ENCODE results near the gene TBC1D24.
"Not testable (repeated sequence)": the region's sequence is repeated elsewhere in the genome, so short reads cannot be mapped to it uniquely, and the experiment has no call there.

The TBC1D24 gene

DNA sequence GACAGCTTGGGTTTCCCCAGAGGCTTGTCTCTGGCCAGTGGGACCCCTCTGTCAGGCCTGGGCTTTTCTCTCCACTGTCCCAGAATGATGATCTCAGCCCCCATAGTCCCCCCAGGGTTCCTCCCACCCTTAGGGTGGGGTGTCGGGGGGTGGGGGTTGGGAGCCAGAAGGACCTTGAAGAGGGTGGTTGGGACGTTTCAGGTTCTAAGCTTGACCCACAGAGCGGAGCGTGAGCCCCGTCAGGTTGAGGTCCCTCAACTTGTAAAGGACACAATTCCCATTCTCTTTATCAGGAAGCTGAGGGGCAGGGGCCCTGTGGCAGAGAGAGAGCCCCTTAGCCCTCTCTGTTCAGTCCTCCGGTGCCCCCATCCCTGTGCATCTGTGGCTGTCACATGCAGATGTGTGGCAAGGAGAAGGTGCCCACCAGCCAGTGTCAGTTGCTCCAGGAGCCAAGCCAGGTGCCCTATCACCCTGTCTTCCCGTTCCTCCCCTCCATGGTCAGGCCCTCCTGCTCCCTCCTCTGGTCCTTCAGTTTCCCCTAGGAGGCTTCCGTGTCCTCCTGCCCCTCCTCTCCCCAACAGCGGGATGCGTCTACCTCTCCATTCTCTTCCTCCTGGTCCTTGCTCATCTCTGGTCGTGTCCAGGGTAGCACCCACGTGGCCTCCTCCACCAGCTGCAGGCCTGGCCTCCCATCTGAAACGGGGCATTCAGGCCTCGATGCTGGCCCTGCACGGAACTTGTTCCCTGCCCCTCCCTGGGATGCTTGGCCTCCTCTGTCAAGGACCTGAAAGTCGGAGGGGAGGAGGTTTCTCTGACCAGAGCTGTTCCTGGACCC, 5.3 kb upstream of the TBC1D24 start:
- DNase-seq: no peak

DNA sequence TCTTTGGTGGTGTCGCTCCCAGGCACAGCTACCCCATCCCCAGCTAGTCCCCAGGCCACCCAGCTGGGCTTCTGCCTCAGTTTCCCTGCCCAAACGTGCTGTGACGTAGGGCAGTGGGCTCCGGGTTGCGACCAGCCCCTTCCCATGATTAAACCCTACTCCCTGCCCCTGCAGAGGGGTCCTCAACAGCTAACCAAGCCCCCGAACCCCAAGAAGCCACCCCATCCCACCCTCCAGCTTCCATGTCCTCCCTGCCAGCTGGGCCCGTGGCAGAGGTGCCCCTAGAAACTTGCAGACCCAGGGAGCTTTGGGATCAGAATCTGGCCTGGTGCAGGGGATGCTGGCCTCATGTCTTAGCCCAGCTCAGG, 4.7 kb upstream of the TBC1D24 start:
- no peak for DNase-seq

DNA sequence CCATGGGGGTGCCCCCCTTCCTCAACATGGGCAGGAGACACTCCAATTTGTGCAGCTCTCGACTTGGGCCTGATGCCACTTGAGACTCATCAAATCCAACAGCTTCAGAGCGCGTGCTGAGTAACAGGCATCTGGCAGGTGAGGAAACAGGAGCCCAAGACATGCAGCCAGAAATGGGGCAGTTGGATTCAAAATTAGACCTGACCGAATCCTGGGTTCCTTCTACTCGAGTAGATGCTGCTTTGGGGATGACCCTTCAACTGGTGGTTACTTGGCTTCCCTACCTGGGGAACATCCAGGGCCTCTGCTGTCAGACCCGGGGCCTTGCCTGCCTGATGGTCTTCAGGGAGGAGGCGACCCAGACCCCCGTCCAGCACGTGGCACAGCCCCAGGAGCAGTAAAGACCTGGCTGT, 4.3 kb upstream of the TBC1D24 start:
- DNase-seq: no peak

DNA sequence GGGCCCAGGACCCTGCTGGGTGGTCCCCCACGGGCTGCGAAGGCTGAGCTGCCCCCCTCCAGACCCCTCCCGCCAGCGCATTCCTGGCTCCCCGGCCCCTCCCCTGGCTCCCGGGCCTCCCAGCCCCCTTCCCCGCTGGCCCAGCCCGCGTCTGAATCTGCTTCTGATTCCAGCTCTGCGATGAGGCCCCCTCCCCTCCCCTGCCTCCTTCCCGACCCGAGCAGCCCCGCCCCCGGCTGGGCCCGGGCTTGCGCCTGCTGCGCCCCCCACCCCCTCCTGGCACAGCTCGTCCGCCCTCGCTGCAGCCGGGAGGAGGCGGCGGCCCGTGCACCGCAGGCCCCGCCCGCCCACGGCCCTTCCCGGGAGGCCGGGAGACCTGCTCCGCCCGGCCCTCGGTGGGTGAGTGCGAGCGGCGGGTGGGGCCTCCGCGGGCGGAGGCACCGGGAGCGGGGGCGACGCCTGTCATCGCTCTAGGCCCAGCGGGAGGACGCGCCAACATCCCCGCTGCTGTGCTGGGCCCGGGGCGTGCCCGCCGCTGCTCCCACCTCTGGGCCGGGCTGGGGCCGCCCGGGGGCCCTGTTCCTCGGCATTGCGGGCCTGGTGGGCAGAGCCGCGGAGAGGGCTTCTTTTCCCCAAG, 3.8 kb upstream of the TBC1D24 start, which contains the start of gene NTN3:
TSS of gene NTN3 (plus strand) at position 282 of the 637 bp plus-strand sequence. CDS start 405 bp downstream, outside the sequence.
- DNase-seq: no peak

DNA sequence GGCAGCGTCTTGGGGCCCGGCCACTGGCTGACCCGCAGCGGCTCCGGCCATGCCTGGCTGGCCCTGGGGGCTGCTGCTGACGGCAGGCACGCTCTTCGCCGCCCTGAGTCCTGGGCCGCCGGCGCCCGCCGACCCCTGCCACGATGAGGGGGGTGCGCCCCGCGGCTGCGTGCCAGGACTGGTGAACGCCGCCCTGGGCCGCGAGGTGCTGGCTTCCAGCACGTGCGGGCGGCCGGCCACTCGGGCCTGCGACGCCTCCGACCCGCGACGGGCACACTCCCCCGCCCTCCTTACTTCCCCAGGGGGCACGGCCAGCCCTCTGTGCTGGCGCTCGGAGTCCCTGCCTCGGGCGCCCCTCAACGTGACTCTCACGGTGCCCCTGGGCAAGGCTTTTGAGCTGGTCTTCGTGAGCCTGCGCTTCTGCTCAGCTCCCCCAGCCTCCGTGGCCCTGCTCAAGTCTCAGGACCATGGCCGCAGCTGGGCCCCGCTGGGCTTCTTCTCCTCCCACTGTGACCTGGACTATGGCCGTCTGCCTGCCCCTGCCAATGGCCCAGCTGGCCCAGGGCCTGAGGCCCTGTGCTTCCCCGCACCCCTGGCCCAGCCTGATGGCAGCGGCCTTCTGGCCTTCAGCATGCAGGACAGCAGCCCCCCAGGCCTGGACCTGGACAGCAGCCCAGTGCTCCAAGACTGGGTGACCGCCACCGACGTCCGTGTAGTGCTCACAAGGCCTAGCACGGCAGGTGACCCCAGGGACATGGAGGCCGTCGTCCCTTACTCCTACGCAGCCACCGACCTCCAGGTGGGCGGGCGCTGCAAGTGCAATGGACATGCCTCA, 3.1 kb upstream of the TBC1D24 start:
- no peak for DNase-seq

DNA sequence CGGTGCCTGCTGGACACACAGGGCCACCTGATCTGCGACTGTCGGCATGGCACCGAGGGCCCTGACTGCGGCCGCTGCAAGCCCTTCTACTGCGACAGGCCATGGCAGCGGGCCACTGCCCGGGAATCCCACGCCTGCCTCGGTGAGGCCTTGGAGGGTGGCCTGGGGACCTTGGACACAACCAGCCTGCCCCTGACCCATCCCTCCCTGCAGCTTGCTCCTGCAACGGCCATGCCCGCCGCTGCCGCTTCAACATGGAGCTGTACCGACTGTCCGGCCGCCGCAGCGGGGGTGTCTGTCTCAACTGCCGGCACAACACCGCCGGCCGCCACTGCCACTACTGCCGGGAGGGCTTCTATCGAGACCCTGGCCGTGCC, 2.5 kb upstream of the TBC1D24 start:
- DNase-seq: no peak

DNA sequence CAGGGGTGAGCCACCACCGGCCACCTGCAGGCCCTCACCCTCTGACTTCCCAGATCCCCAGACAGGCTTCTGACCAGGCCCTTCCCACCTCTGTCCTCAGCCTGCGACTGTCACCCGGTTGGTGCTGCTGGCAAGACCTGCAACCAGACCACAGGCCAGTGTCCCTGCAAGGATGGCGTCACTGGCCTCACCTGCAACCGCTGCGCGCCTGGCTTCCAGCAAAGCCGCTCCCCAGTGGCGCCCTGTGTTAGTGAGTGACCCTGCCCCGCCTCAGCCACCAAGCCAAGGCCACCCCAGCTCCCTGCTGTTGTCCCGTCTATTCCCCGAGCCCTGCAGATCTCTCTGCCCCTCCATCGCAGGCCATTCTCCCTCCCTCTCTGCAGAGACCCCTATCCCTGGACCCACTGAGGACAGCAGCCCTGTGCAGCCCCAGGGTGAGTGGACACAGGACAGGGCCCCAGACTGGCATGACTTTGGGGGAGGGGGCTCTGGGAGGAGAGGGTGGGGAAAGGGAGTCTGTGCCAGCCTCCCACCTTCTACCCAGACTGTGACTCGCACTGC, 2.0 kb upstream of the TBC1D24 start:
- DNase-seq: no peak

DNA sequence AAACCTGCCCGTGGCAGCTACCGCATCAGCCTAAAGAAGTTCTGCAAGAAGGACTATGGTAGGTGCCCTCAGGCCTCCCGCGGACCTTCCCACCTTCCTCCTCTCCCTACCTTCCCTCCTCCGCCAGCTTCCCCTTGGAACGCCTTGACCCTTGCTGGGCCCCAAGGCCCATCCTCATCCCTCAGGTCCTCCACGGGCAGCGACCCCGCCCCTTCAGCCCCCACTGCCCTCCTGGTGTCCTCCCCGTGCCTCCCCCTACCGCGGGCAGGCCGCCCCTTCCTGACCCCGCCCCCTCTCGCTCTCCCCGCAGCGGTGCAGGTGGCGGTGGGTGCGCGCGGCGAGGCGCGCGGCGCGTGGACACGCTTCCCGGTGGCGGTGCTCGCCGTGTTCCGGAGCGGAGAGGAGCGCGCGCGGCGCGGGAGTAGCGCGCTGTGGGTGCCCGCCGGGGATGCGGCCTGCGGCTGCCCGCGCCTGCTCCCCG, 1.4 kb upstream of the TBC1D24 start:
- no peak for DNase-seq

DNA sequence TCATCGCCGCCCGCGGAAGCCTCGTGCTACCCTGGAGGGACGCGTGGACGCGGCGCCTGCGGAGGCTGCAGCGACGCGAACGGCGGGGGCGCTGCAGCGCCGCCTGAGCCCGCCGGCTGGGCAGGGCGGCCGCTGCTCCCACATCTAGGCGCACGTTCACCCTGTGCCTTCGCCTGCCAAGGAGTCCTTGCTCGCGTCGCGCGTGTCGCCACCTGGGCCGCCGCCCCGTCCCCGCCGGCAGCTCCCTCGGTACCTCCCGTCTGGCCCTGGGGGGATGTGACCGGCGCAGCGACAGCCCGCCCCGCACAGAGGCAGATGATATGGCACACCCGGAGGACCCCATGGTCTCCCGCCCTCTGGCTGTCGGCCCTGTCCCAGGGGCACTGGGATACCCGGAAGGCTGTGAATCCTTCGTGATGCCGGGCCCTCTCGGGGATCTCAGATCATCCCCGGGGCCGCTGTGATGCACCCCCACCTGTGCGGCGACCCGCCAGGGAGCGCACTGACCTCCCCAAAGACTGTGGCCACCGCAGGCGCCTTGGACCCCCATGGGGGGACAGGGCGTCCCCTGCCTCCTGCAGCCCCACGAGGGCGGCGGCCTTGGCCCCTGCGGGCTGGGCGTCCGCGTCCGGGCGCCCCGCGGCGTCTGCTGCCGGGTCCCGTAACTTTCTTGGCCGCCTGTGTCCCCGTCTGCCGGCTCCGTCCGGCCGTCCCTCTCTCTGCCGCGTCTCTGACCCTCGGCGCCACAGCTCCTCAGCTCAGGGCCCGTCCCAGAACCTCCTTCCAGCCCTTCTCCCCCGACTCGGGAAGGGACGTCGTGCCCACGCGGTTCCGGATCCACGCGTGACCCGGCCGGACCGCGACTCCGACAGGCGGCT, 689 bp upstream of the TBC1D24 start:
- DNase-seq: peak in 1 of 2 experiments; percentile 42

DNA sequence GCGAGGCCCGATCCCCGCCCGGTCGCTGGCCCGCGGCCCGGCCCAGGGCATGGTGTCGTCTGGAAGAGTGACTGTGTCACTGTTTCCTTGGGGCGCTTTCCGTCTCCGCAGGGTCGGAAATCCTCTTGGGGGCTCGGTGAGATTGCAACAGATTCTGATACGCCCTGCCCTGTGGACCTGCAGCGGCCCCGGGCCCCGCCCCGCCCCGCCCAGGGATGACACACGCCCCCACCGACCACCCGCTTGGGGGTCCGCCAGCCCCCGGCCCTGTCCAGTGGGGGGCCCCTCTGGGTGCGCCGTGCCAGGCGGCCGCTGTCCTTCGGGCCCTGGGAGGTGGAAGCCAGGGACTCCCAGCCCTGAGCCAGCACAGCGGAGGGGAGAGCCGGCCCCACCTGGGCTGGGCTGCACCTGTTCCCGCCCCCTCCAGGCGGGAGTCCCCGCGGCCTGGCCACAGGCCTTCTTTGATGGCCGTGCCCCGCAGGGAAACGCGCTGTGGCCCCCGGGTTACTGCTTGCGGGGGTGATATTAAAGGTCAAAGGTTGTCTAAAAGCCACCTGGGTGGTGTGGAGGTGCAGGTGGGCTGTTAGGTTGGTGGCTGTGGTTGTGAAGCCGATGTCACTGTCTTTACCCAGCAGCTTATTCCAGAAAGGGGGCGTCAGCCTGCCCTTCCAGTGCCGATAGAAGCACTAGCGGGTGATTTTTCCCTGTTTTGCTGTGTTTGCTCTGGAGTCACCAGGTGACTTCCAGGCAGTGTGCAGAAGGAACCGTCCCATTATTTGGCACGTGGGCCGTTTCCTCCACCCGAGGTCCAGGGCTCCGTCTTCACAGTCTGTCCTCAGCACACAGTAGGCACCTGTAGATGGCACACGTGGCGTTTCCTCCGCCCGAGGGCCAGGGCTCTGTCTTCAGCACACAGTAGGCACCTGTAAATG, 752 bp downstream of the TBC1D24 start:
- no peak for DNase-seq

DNA sequence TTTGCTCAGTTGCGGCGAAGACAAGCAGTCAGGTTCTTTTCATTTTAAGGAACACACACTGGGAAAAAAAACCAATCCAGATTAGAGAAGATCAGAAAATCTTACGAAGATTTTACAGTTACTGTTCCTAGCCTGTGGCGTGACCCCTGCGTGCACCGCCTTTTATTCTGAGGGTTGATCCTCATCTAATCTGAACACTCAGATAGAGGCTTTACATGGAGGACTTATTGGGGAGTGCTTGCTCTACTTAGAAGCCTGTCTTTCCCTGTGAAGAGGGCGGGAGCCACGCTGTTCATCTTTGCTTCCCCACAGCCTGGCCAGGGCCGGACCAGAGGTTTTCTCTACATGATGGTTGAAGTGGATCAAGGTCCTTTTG, 1.4 kb downstream of the TBC1D24 start:
- no peak for DNase-seq

DNA sequence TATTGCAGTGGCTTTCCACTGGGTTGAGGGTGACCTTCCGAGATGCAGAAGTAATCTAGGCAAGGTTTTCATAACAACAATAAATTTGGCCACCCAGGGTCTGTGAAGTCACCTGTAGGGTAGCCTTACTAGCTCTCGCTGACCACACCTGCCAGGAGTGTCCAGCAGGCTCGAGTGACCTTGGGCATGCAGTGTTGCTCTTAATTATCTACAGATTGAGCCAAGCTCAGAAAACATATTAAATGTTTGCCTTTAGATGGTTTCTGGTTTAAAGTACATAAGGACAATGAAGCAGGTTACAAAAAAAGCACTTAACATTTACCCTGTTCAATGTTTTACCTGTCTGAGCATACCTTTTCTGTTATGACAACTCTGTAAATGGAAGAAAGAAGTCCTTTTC, 1.8 kb downstream of the TBC1D24 start:
- no peak for DNase-seq

DNA sequence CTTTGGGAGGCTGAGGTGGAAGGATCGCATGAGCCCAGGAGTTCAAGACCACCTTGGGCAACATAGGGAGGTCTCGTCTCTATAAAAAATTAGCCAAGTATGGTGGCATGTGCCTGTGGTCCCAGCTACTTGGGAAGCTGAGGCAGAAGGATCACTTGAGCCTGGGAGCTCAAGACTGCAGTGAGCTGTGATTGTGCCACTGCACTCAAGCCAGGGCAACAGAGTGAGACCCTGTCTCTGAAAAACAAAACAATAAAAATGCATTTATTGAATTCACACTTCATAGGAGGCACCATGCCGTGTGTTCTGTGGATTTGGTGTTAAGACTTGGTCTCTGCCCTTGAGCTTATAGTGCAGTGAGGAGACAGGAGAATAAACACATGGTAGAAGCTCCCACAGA, 2.4 kb downstream of the TBC1D24 start:
- DNase-seq: no peak

DNA sequence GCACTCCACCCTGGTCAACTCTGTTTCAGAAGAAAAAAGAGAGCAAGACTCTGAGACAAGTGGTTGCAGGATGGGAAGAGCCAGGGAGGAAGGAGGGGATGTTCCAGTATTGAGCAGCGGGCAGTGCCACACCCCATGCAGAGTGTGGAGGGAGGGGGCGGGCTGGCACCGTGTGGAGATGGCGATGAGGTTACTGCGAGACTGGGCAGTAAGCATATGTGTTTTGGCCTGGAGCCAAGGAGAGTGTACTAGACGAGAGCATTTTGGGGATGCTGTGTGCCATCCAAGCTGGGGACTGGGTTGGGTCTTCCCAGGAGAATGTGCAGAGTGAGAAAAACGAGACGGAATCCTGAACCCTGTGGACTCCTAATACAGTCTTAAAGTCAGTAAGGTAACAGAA, 3.4 kb downstream of the TBC1D24 start:
- DNase-seq: no peak

DNA sequence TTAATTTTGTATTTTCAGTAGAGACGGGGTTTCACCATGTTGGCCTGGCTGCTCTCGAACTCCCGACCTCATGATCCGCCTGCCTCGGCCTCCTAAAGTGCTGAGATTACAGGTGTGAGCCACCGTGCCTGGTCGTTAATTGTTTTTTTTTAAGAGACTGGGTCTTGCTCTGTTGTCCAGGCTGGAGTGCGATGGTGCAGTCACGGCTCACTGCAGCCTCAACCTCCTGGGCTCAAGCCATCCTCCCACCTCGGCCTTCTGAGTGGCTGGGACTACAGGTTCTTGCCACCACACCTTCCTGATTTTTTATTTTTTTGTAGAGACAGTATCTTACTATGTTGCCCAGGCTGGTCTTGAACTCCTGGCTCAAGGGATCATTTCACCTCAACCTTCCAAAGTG, 5.1 kb downstream of the TBC1D24 start:
- DNase-seq: not testable (repeated sequence)

DNA sequence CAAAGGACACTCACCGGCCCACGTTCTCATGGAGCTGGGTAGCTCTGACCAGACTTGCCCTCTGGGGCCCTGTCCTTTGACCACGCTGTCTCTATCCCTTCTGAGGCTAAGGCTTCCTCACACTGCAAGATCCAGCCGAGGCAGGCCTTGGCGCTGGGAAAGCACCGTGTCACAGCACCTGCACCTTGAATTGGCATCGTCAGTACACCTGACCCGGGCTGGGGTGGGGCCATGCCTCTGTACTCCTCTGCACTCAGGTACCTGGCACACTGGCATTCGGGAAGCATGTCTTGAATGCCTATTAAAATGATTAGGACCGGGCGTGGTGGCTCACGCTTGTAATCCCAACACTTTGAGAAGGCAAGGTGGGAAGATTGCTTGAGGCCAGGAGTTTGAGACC, 6.0 kb downstream of the TBC1D24 start:
- no peak for DNase-seq

DNA sequence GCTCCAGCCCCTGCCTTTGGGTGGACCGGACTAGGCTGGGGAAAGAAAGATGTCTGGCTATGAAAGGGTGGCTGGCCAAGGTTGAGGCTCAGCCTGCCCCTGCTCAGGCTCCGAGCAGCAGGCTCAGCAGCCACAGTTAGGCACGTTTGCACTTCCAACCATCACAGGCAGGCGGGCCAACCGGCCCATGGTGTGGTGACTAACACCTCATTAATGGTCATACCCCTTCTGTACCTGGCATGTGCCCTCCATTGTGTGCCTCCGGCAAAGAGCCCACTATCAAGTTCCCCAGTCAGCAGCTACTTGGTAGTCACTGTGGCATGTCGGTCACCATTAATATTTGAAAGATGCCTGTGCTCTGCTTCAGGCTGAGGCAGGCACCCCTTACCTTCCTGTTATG, 6.7 kb downstream of the TBC1D24 start:
- DNase-seq: no peak

DNA sequence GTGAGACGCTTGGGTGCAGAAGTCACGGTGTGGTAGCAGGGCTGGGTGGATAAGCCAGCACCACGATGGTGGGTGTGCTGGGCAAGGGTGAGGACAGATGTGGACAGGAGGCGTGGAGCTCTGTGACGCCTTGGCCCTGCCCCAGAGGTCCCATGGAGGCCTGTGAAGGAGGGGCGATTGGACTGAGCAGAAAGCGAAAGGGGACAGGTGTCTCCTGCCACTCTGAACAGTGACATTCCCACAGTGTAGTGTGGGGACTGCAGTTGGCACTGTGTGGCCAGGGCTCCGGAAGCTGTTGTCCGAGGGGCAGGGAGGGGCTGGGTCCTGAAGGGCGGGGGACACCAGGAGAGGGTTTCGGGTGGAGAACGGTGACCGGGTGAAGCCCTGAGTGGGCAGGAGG, 7.3 kb downstream of the TBC1D24 start:
- no peak for DNase-seq

DNA sequence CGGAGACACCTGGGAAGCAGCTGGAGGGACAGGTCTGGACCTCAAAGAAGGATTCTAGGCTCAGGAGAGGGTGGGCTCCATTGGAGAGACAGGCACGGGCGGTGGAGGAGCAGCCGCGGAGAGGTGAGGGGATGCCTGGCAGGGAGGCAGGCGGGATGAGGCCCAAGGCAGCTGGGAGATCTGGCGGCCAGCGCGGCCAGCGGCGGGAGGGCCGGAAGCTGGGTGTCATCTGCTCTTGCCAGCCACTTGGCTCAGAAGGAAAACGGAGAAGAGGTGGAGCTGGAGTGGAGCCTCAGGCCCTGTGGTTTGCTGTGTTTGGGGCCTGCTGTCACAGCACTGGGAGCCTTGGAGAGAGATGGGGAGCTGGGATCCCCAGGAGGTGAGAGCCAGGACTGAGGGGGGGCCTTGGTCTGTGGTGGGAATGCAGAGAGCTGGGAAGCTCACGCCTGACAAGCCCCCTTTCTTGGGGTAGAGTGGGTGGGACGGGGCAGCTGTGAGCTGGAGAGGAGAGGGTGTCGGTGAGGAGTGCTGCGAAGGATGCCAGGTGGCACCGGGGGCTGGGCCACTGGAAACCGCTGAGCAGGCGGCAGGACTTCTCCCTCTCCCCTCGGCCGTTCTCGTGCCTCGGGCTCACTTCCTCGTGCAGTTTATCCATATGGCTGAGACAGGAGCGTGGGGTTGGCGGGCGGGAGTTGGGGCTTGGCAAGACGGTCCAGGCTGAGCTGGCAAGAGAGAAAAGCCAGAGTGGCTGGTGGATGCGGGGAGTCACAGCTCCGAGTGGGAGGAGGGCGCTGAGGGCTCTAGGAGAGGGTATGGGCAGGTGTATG, 8.0 kb downstream of the TBC1D24 start:
- peak in 1 of 2 experiments; percentile 75 for DNase-seq

Measured in SHP77 (cell line).